ENCODE results near the gene GPLD1.

GPLD1 gene

DNA sequence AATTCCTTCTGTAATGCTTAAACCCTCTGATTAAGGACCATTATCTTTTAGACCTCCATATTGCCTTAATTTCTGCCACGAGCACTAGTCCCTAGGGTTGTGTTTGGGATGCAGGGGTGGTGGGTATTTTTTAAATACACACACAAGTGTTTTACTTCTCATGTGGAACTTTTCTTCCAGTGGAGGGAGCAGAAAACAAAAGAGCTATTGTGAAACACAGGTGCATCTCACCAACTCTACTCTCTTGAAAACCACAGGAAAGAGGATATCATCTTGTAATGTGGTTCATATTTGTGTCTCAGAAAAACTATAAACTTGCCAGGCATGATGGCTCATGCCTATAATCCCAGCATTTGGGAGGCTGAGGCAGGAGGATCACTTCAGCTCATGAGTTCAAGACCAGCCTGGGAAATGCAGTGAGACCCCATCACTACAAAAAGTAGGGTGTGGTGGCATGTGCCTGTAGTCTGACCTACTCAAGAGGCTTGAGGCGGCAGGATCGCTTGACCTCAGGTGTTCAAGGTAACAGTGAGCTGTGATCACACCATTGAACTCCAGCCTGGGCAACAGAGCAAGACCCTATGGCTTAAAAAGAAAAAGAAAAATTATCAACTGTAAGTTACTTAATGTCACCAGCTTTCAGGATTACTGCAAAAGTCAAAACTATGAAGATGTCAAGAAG lies 49.4 kb downstream of the GPLD1 start:
- H2BK120ac ChIP-seq (ENCODE audit: low read depth, low read length): no peak overlapping the region
- H2BK5ac ChIP-seq (ENCODE audit: low read depth, low read length, poor library complexity, severe bottlenecking): no peak overlapping the region
- WGBS: 100% methylated on average over 2 of the region's 3 CpGs
- H2AK5ac ChIP-seq (ENCODE audit: low read length, severe bottlenecking): no peak overlapping the region
- H3K18ac ChIP-seq (ENCODE audit: low read depth in 1 of 2, low read length in 2 of 2): no peak overlapping the region
- no peaks in the 10 kb centered on the region for H3K27me3 ChIP-seq (ENCODE audit: control insufficient read depth in 1 of 2, insufficient read depth in 1 of 2, low read length in 2 of 2)
- no peak overlapping the region for H3K14ac ChIP-seq (ENCODE audit: low read length in 2 of 2)
- no peak overlapping the region for H4K91ac ChIP-seq (ENCODE audit: low read length)
- H3K4me3 ChIP-seq (ENCODE audit: insufficient read depth in 1 of 2, low read depth in 1 of 2, low read length in 2 of 2): no peak overlapping the region
- peaks cover 0 to 8% of the 10 kb centered on the region in 2 experiments for H3K36me3 ChIP-seq (ENCODE audit: control insufficient read depth in 1 of 2, insufficient read depth in 2 of 2, low read depth in 1 of 2, low read length in 2 of 2)
- no peak overlapping the region for H3K23ac ChIP-seq (ENCODE audit: low read length in 2 of 2)
- no peak overlapping the region for H2BK15ac ChIP-seq (ENCODE audit: low read depth, poor library complexity, severe bottlenecking)
- no peaks in the 10 kb centered on the region for H3K79me1 ChIP-seq (replicated peaks; ENCODE audit: low read length, poor library complexity, severe bottlenecking)
- H2AFZ ChIP-seq (ENCODE audit: low read depth, low read length): no peak overlapping the region
- no peaks in the 10 kb centered on the region for H3K4me1 ChIP-seq (ENCODE audit: control insufficient read depth, insufficient read depth, low read depth, low read length)
- no peak overlapping the region for H3K9ac ChIP-seq (ENCODE audit: low read length)
- H3K4me2 ChIP-seq (ENCODE audit: low read length, poor library complexity, severe bottlenecking): no peak overlapping the region
- H4K8ac ChIP-seq (ENCODE audit: low read length): no peak overlapping the region
- no peak overlapping the region for H2BK12ac ChIP-seq (ENCODE audit: low read length in 2 of 2)
- H3K27ac ChIP-seq (ENCODE audit: low read length, poor library complexity, severe bottlenecking): no peak overlapping the region
- no peaks in the 10 kb centered on the region for H3K9me3 ChIP-seq (ENCODE audit: control insufficient read depth, low read length)
- no peak for DNase-seq
- H3K4ac ChIP-seq (ENCODE audit: low read depth in 1 of 2, low read length in 2 of 2): no peak overlapping the region

- H2BK15ac ChIP-seq (ENCODE audit: low read depth, poor library complexity, severe bottlenecking): no peak overlapping the region
- no peak overlapping the region for H3K18ac ChIP-seq (ENCODE audit: low read depth in 1 of 2, low read length in 2 of 2)
- no peak overlapping the region for H3K4ac ChIP-seq (ENCODE audit: low read depth in 1 of 2, low read length in 2 of 2)
- no peak overlapping the region for H3K4me3 ChIP-seq (ENCODE audit: insufficient read depth in 1 of 2, low read depth in 1 of 2, low read length in 2 of 2)
- WGBS: 95% methylated on average over 14 of the region's 14 CpGs
- H2BK120ac ChIP-seq (ENCODE audit: low read depth, low read length): no peak overlapping the region
- peaks cover 0 to 8% of the 10 kb centered on the region in 2 experiments for H3K36me3 ChIP-seq (ENCODE audit: control insufficient read depth in 1 of 2, insufficient read depth in 2 of 2, low read depth in 1 of 2, low read length in 2 of 2)
- H2BK5ac ChIP-seq (ENCODE audit: low read depth, low read length, poor library complexity, severe bottlenecking): no peak overlapping the region
- no peaks in the 10 kb centered on the region for H3K9me3 ChIP-seq (ENCODE audit: control insufficient read depth, low read length)
- H3K14ac ChIP-seq (ENCODE audit: low read length in 2 of 2): no peak overlapping the region
- H3K23ac ChIP-seq (ENCODE audit: low read length in 2 of 2): no peak overlapping the region
- no peak overlapping the region for H2AK5ac ChIP-seq (ENCODE audit: low read length, severe bottlenecking)
- H3K79me1 ChIP-seq (replicated peaks; ENCODE audit: low read length, poor library complexity, severe bottlenecking): no peaks in the 10 kb centered on the region
- H3K27me3 ChIP-seq (ENCODE audit: control insufficient read depth in 1 of 2, insufficient read depth in 1 of 2, low read length in 2 of 2): no peaks in the 10 kb centered on the region
- H3K4me2 ChIP-seq (ENCODE audit: low read length, poor library complexity, severe bottlenecking): no peak overlapping the region
- H4K91ac ChIP-seq (ENCODE audit: low read length): no peak overlapping the region
- H2BK12ac ChIP-seq (ENCODE audit: low read length in 2 of 2): no peak overlapping the region
- no peak for DNase-seq
- H3K9ac ChIP-seq (ENCODE audit: low read length): no peak overlapping the region
- no peaks in the 10 kb centered on the region for H3K4me1 ChIP-seq (ENCODE audit: control insufficient read depth, insufficient read depth, low read depth, low read length)
- no peak overlapping the region for H2AFZ ChIP-seq (ENCODE audit: low read depth, low read length)
- no peak overlapping the region for H4K8ac ChIP-seq (ENCODE audit: low read length)
- no peak overlapping the region for H3K27ac ChIP-seq (ENCODE audit: low read length, poor library complexity, severe bottlenecking)
These were observed 52.4 kb downstream of the GPLD1 start for GRCh38 chr6:24436979-24437378.

- no peak overlapping the region for H2AFZ ChIP-seq (ENCODE audit: low read depth, low read length)
- no peaks in the 10 kb centered on the region for H3K9me3 ChIP-seq (ENCODE audit: control insufficient read depth, low read length)
- H3K23ac ChIP-seq (ENCODE audit: low read length in 2 of 2): no peak overlapping the region
- H3K27ac ChIP-seq (ENCODE audit: low read length, poor library complexity, severe bottlenecking): no peak overlapping the region
- H4K8ac ChIP-seq (ENCODE audit: low read length): no peak overlapping the region
- no peak overlapping the region for H2BK12ac ChIP-seq (ENCODE audit: low read length in 2 of 2)
- no peaks in the 10 kb centered on the region for H3K27me3 ChIP-seq (ENCODE audit: control insufficient read depth in 1 of 2, insufficient read depth in 1 of 2, low read length in 2 of 2)
- H3K79me1 ChIP-seq (replicated peaks; ENCODE audit: low read length, poor library complexity, severe bottlenecking): no peaks in the 10 kb centered on the region
- H3K4ac ChIP-seq (ENCODE audit: low read depth in 1 of 2, low read length in 2 of 2): no peak overlapping the region
- no peak overlapping the region for H2BK120ac ChIP-seq (ENCODE audit: low read depth, low read length)
- H3K4me1 ChIP-seq (ENCODE audit: control insufficient read depth, insufficient read depth, low read depth, low read length): peaks cover 2% of the 10 kb centered on the region
- H3K14ac ChIP-seq (ENCODE audit: low read length in 2 of 2): no peak overlapping the region
- no peak overlapping the region for H2BK15ac ChIP-seq (ENCODE audit: low read depth, poor library complexity, severe bottlenecking)
- H3K4me2 ChIP-seq (ENCODE audit: low read length, poor library complexity, severe bottlenecking): no peak overlapping the region
- no peak overlapping the region for H3K18ac ChIP-seq (ENCODE audit: low read depth in 1 of 2, low read length in 2 of 2)
- no peak overlapping the region for H2BK5ac ChIP-seq (ENCODE audit: low read depth, low read length, poor library complexity, severe bottlenecking)
- DNase-seq: no peak
- no peak overlapping the region for H3K9ac ChIP-seq (ENCODE audit: low read length)
- no peak overlapping the region for H3K4me3 ChIP-seq (ENCODE audit: insufficient read depth in 1 of 2, low read depth in 1 of 2, low read length in 2 of 2)
- H2AK5ac ChIP-seq (ENCODE audit: low read length, severe bottlenecking): no peak overlapping the region
- H4K91ac ChIP-seq (ENCODE audit: low read length): no peak overlapping the region
- H3K36me3 ChIP-seq (ENCODE audit: control insufficient read depth in 1 of 2, insufficient read depth in 2 of 2, low read depth in 1 of 2, low read length in 2 of 2): peaks cover 0 to 7% of the 10 kb centered on the region in 2 experiments
- WGBS: 89% methylated on average over 6 of the region's 9 CpGs
These were observed 56.8 kb downstream of the GPLD1 start for GRCh38 chr6:24432611-24433010.

DNA sequence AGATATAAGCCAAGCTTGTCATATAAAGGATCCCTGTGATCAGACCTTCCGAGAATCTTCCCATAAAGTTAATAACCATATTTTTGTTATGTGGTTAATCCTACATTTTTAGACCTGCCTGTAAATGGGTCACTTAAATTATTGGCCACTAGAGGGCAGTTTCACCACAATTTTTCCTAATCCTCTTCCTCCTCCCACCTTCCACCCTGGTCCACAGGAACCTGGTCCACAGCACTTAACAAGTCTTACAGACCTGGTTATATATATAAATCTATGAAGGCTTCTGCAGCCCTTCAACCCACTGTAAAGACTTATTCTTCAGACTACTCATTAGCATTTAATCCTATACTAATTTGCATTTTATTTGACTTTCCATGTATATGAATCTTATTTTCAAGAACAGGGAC lies 58.3 kb downstream of the GPLD1 start:
- Histone ChIP-seq H3K27ac (ENCODE audit: low read length, poor library complexity, severe bottlenecking) (no peak overlapping the region), H2AFZ (ENCODE audit: low read depth, low read length) (no peak overlapping the region), H3K36me3 (ENCODE audit: control insufficient read depth in 1 of 2, insufficient read depth in 2 of 2, low read depth in 1 of 2, low read length in 2 of 2) (peaks cover 5 to 10% of the 10 kb centered on the region in 2 experiments), H3K4me2 (ENCODE audit: low read length, poor library complexity, severe bottlenecking) (no peak overlapping the region), H4K91ac (ENCODE audit: low read length) (no peak overlapping the region), H3K18ac (ENCODE audit: low read depth in 1 of 2, low read length in 2 of 2) (no peak overlapping the region), H4K8ac (ENCODE audit: low read length) (no peak overlapping the region), H3K27me3 (ENCODE audit: control insufficient read depth in 1 of 2, insufficient read depth in 1 of 2, low read length in 2 of 2) (no peaks in the 10 kb centered on the region), H2AK5ac (ENCODE audit: low read length, severe bottlenecking) (no peak overlapping the region), H3K14ac (ENCODE audit: low read length in 2 of 2) (no peak overlapping the region), H2BK15ac (ENCODE audit: low read depth, poor library complexity, severe bottlenecking) (no peak overlapping the region), H3K79me1 (replicated peaks; ENCODE audit: low read length, poor library complexity, severe bottlenecking) (no peaks in the 10 kb centered on the region), H3K4ac (ENCODE audit: low read depth in 1 of 2, low read length in 2 of 2) (no peak overlapping the region), H2BK12ac (ENCODE audit: low read length in 2 of 2) (no peak overlapping the region), H3K23ac (ENCODE audit: low read length in 2 of 2) (no peak overlapping the region), H2BK5ac (ENCODE audit: low read depth, low read length, poor library complexity, severe bottlenecking) (no peak overlapping the region), H2BK120ac (ENCODE audit: low read depth, low read length) (no peak overlapping the region), H3K9me3 (ENCODE audit: control insufficient read depth, low read length) (no peaks in the 10 kb centered on the region), H3K4me3 (ENCODE audit: insufficient read depth in 1 of 2, low read depth in 1 of 2, low read length in 2 of 2) (no peak overlapping the region), H3K4me1 (ENCODE audit: control insufficient read depth, insufficient read depth, low read depth, low read length) (peaks cover 2% of the 10 kb centered on the region), H3K9ac (ENCODE audit: low read length) (no peak overlapping the region)
- WGBS: no CpG with 5 or more reads among the region's 1 CpG
- peak; percentile 43 for DNase-seq

Measured in mesenchymal stem cell (in vitro differentiated cells and primary cell).